DND-41 (cell line): Measurements from ENCODE around the gene EEF2.
A peak's percentile ranks its signal among the peaks of the same experiment; 100 is the strongest.

ENCODE experiments used
- CTCF ChIP-seq: IDR thresholded peaks from 2 replicates; pipeline ENCODE4 v1.5.1; 2012; ENCODE audit warnings: borderline replicate concordance, low read length, moderate library complexity, mild to moderate bottlenecking; ENCODE audit not compliant: poor library complexity, severe bottlenecking; ENCODE audit errors: extremely low read depth
- EZH2 ChIP-seq: IDR thresholded peaks from 3 replicates; pipeline ENCODE4 v1.6.1; 2012; ENCODE audit warnings: borderline replicate concordance, low read depth, mild to moderate bottlenecking, moderate library complexity, low read length, inconsistent platforms; ENCODE audit not compliant: severe bottlenecking

- TF ChIP-seq CTCF (peak; percentile 89), EZH2 (no peak)
Observed at GRCh38 chr19:3987619-3988371, 2.5 kb upstream of the EEF2 start.
